GM06990 (cell line): Measurements from ENCODE around the gene CARD16.
"Not testable (repeated sequence)": the region's sequence is repeated elsewhere in the genome, so short reads cannot be mapped to it uniquely, and the experiment has no call there.

ENCODE experiments used
- DNase-seq: peaks from one replicate; pipeline ENCODE4 v3.0.0-alpha.2; 2011; ENCODE audit not compliant: insufficient read length; ENCODE audit errors: extremely low read depth
- H3K27me3 ChIP-seq: replicated peaks from 2 replicates; pipeline ENCODE4 v1.6.0; 2011; ENCODE audit warnings: low read length; ENCODE audit not compliant: control insufficient read depth, insufficient read depth
- H3K36me3 ChIP-seq: 2 replicates; pipeline ENCODE4 v1.5.1; 2011; ENCODE audit warnings: low read length; ENCODE audit not compliant: control insufficient read depth, insufficient read depth
- H3K4me3 ChIP-seq: replicated peaks from 2 replicates; pipeline ENCODE4 v1.5.1; 2011; ENCODE audit warnings: low read depth, mild to moderate bottlenecking, control low read depth, low read length
- TF ChIP-seq, protein P1 (sequence below): IDR thresholded peaks from 2 replicates; pipeline ENCODE4 v1.5.1; 2011; ENCODE audit warnings: low read length, control low read depth, mild to moderate bottlenecking, inconsistent platforms; ENCODE audit not compliant: insufficient read depth, poor library complexity, severe bottlenecking

CARD16 gene

DNA sequence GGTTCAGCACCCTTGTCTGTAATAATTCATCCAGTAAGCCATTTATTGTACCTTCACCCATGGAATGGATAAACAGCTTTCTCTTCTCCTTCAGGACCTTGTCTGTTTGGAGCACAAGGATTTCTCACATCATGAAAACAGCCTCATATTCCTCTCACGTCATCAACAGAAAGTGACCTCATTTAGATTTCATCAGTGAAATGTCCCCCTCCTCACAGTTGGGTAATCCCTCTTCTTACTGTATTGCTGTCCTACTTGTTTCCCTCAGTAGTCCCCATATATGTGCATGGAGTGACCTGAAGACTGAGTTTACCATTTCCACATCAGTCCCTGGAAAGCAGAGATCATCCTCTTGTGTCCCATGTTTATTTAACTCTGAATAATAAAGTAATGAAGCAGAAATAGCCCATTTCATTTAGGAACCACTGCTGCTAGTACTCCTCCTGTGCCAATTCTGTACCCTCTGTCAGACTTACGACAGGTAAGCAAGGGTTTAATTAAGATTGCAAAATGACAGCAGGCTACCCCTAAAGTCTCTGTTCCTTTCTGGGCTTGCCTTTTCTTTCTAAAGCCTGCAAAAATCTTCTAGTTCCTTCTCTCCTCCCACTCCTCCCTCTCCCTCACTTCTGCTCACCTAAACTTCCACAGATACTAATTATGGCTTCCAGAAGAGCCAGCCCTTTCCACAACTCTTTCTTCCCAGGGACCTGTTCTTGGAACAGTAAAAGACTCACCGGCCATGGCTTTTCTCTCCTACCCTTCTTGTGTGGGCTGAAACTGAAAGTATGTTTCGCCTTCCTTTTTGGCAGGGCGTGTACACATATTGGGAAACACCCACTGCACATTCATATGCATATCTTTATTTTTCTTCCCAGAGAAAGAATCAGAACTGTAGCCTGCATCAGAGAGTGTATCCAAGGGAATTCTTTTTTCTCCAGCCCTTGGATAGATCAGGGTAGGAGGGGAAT is at the start of gene CARD16:
Gene CARD16 (minus strand): TSS at position 779 of the 968 bp plus-strand sequence. CDS start 38 bp downstream, at position 741.
- DNase-seq, H3K36me3 ChIP-seq, H3K27me3 ChIP-seq: not testable (repeated sequence)
- peak within 1 kb of the TSS; percentile 58 for H3K4me3 ChIP-seq

DNA sequence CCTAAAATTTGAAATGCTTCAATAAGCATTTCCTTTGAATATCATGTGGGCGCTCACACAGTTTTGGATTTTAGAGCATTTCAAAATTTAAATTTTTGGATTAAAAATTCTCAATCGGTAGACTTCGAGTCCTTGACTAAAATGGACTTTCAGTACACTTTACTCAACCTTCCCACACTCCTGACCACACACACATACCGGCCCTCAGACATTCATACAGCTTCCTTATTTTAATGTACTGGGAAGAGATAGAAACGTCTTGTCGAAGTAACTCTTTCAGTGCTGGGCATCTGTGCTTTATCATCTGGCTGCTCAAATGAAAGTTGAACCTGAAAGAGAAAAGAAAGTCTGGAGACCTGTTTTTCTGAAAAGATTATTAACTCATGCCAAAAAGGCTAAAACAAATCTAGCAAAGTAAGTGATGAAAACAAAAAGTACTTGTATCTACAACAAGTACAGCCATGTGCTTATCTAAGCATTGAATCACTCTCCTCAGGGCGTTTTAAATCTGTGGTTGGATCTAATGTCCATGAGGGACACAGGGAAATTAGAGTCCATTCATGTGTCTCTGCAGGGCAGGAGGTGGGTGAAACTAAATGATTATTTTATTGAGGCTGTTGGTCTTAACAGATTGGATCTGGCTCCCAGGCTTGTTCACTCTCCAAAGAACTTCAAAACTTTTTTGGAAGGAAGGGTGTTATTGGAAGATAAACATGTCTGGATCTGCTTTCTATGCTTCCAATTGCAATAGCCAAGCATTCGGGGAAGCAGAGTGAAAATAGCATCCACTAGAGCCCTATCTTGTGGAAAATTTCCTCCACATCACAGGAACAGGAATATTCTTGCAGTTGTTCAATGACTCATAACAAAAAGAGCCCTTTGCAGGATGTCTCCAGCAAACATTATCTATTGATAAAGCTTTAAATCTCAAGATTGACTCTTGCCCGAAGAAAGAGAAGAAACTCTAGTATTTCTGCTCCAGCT is 47.4 kb upstream of the CARD16 start:
- DNase-seq, result no peak
- Histone ChIP-seq H3K4me3 (no peak overlapping the region), H3K36me3 (no peaks in the 10 kb centered on the region), H3K27me3 (no peaks in the 10 kb centered on the region; the same call in 1 of the 2 replicates)
- TF ChIP-seq, protein P1, sequence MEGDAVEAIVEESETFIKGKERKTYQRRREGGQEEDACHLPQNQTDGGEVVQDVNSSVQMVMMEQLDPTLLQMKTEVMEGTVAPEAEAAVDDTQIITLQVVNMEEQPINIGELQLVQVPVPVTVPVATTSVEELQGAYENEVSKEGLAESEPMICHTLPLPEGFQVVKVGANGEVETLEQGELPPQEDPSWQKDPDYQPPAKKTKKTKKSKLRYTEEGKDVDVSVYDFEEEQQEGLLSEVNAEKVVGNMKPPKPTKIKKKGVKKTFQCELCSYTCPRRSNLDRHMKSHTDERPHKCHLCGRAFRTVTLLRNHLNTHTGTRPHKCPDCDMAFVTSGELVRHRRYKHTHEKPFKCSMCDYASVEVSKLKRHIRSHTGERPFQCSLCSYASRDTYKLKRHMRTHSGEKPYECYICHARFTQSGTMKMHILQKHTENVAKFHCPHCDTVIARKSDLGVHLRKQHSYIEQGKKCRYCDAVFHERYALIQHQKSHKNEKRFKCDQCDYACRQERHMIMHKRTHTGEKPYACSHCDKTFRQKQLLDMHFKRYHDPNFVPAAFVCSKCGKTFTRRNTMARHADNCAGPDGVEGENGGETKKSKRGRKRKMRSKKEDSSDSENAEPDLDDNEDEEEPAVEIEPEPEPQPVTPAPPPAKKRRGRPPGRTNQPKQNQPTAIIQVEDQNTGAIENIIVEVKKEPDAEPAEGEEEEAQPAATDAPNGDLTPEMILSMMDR, result no peak

DNA sequence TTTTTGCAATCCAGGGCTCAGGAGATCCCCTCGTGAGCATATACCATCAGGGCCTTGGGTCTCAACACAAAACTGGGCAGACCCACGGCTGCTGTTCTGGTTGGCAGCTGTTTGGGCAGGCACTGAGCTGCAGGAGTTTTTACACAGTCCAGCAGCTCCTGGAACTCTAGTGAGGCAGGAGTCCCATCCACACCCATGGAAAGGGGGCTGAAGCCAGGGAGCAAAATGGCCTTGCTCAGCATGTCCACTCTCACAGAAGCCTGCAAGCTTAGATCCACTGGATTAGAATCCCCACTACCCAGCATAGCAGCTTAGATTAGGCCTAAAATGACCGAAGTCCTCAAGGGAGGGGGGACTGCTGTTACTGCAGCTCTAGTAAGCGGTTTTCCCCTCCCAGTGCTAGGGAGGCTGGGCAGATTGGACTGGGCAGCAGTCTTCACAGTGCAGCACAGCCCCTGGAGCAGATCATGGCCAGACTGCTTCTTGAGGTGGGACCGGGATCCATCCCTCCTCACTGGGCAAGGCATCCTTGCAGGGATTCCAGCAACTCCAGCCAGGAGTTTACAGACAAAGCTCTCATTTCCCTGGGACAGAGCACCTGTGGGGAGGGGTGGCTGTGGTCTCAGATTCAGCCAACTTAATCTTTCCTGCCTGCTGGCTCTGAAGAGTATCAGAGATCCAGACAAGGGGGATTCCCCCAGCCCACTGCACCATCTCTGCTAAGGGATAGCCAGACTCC is 36.4 kb upstream of the CARD16 start:
- TF ChIP-seq, protein P1, result no peak
- Histone ChIP-seq H3K27me3 (no peaks in the 10 kb centered on the region), H3K36me3 (no peaks in the 10 kb centered on the region), H3K4me3 (no peak overlapping the region)
- DNase-seq, result no peak

DNA sequence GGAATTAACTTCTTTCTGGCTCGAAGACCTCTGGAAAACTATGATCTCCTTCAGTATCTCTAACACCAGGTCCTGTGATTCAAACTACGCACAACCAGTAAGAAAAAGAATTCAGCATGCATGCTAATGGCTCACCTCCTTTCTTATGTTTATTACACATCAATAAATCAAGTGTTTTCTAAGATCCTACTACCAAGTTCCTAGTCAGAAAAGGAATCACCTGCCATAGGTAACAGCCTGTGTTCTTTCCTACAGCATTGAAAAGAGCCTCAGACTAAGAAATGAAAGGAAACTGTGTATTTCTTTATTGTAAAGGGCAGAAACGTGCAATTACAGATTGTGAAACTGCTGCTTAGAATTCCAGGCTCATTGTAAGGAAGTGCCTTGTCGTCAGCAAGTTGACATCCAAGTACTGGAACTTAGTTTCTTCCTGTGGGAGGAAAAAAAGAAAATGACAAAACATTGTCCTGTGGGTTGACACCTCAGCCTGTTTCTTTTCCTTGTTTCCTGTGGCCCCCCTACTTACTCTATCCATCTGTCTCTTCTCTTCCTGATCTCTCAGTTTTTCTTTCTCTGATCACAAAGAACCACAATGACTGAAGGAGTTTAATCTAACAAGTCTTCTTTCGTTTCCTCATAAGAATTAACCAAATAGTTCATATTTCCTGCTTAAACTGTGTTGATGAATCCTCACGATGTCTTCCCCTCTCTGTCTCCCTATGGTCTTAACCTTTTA is 35.2 kb upstream of the CARD16 start:
- not testable (repeated sequence) for H3K4me3 ChIP-seq, H3K36me3 ChIP-seq, DNase-seq, H3K27me3 ChIP-seq

DNA sequence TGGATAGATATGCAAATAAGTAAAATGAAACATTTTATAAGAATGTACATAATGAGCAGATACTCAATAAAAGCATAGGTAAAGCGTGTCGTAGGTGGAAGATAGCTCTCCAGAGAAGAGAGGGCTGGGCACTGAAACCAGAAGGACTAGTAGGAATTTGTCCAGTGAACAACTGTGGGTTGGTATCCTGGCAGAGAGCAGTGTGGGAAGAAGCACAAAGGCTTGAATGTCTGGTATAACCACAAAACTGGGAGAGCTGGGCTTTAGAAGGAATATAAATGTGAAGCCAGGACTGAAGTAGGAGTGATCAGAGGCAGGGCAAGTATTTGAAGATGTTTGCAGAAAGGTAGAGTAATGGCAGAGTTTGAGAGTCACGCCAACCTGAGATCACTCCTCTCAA is 33.1 kb upstream of the CARD16 start:
- Histone ChIP-seq H3K4me3 (no peak overlapping the region), H3K27me3 (no peaks in the 10 kb centered on the region), H3K36me3 (no peaks in the 10 kb centered on the region)
- DNase-seq, result no peak
- TF ChIP-seq, protein P1, result no peak

DNA sequence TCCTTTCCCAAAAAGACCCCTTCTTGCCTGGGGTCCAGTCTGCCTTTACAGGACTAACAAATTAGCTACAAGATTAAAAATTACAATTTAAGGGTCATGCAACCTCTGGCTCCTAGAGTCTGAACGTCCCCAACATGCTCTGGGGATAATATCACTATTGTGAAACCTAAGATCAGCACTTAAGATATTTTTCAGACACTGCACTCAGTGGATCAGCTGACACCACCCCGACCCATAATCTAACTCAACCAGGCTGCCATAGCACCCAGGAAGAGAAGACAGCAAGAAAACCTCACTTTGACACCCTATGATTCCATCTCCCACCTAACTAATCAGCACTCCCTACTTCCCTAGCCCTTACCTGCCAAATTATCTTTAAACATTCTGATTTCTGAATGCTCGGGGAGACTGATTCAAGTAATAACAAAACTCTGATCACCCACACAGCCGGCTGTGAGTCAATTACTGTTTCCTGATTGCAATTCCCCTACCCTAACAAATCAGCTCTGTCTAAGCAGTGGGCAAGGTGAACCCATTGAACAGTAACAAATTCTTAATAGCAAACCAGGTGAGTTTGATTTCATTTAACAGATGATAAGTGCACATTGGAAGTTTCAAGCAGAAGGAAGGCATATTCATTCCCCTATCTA is 32.1 kb upstream of the CARD16 start:
- not testable (repeated sequence) for H3K4me3 ChIP-seq, H3K27me3 ChIP-seq, H3K36me3 ChIP-seq, DNase-seq
